Activated gamma-delta T cell (primary cell): ENCODE measurements around the gene LRRC74A.
"Not testable (repeated sequence)": the region's sequence is repeated elsewhere in the genome, so short reads cannot be mapped to it uniquely, and the experiment has no call there.

ENCODE experiments used
- DNase-seq: peaks from one replicate; lab custom pipeline; 2025; lab: John Stamatoyannopoulos, UW

The LRRC74A gene

GRCh38 chr14:76891391-76891790, 65.2 kb downstream of the LRRC74A start:
- no peak for DNase-seq

GRCh38 chr14:76894308-76894707, 68.1 kb downstream of the LRRC74A start:
- no peak for DNase-seq

- not testable (repeated sequence) for DNase-seq
Observed at GRCh38 chr14:76898006-76898405, 71.8 kb downstream of the LRRC74A start.

- no peak for DNase-seq
Observed at GRCh38 chr14:76900682-76901081, 74.5 kb downstream of the LRRC74A start.

GRCh38 chr14:76901171-76902055, 75.2 kb downstream of the LRRC74A start:
- no peak for DNase-seq

GRCh38 chr14:76902591-76902990, 76.4 kb downstream of the LRRC74A start:
- no peak for DNase-seq

GRCh38 chr14:76904100-76904739, 78.0 kb downstream of the LRRC74A start:
- no peak for DNase-seq

GRCh38 chr14:76904740-76905569, 78.7 kb downstream of the LRRC74A start:
- no peak for DNase-seq

- no peak for DNase-seq
Observed at GRCh38 chr14:76908834-76909233, 82.6 kb downstream of the LRRC74A start.

- DNase-seq: no peak
Observed at GRCh38 chr14:76909266-76909665, 83.1 kb downstream of the LRRC74A start.

GRCh38 chr14:76910371-76910890, 84.2 kb downstream of the LRRC74A start:
- DNase-seq: no peak

GRCh38 chr14:76911473-76911872, 85.3 kb downstream of the LRRC74A start:
- DNase-seq: no peak

- DNase-seq: not testable (repeated sequence)
Observed at GRCh38 chr14:76914533-76915081, 88.4 kb downstream of the LRRC74A start.

- DNase-seq: no peak
Observed at GRCh38 chr14:76916040-76916715, 90.0 kb downstream of the LRRC74A start.

- no peak for DNase-seq
Observed at GRCh38 chr14:76917158-76917596, 91.0 kb downstream of the LRRC74A start.

- DNase-seq: no peak
Observed at GRCh38 chr14:76917745-76918255, 91.6 kb downstream of the LRRC74A start.

- DNase-seq: no peak
Observed at GRCh38 chr14:76918256-76918781, 92.1 kb downstream of the LRRC74A start.

- no peak for DNase-seq
Observed at GRCh38 chr14:76918782-76919394, 92.7 kb downstream of the LRRC74A start.
